ENCODE measurements around the gene AK5. TPM values are rescaled to one million over a fixed set of nuclear protein-coding genes. Genes with fewer than 3 reads are reported as not detected.
"Not testable (repeated sequence)": the region's sequence is repeated elsewhere in the genome, so short reads cannot be mapped to it uniquely, and the experiment has no call there.

The AK5 gene
- total and polyA plus RNA-seq, 7 donors = 0.14 to 0.49 (median 0.30) TPM; not detected in 2

GRCh38 chr1:77509898-77510297 lies 228.1 kb downstream of the AK5 start:
- ATAC-seq = no peak

GRCh38 chr1:77511440-77511840 lies 229.6 kb downstream of the AK5 start:
- WGBS, 3 donors = 23 to 34% (median 29%) methylated on average over 2 of the region's 2 CpGs

More at GRCh38 chr1:77509898-77510297, 228.1 kb downstream of the AK5 start:
- H3K4me1 ChIP-seq = no peaks in the 10 kb centered on the region
- TF ChIP-seq CTCF (IDR thresholded peaks at IDR 0.05) = no peak
- H3K9me3 ChIP-seq = no peaks in the 10 kb centered on the region
- peaks cover 0 to 4% (median 0%) of the 10 kb centered on the region in 3 donors for H3K27me3 ChIP-seq (ENCODE audit: insufficient read depth in 3 of 3, low read length in 2 of 3)
- H3K36me3 ChIP-seq (ENCODE audit: insufficient read depth in 1 of 2, low read depth in 1 of 2) = no peaks in the 10 kb centered on the region
- no peak for DNase-seq
- no peak overlapping the region for H3K27ac ChIP-seq
- WGBS, 3 donors = 46 to 75% (median 46%) methylated on average over 2 of the region's 2 CpGs
- intact Hi-C loops (cut with DNase I) = no loop called here
- H3K4me3 ChIP-seq = no peak overlapping the region

GRCh38 chr1:77512650-77513049 lies 230.8 kb downstream of the AK5 start:
- H3K4me1 ChIP-seq; ATAC-seq; intact Hi-C loops (cut with DNase I); H3K36me3 ChIP-seq (ENCODE audit: insufficient read depth in 1 of 2, low read depth in 1 of 2); H3K27ac ChIP-seq; H3K9me3 ChIP-seq; H3K4me3 ChIP-seq; DNase-seq: not testable (repeated sequence)
- H3K27me3 ChIP-seq (ENCODE audit: insufficient read depth in 3 of 3, low read length in 2 of 3) = peaks cover 0 to 14% (median 0%) of the 10 kb centered on the region in 3 donors
- 81 to 90% (median 82%) methylated on average over 1 of the region's 3 CpGs for WGBS, 3 donors

More at GRCh38 chr1:77511440-77511840, 229.6 kb downstream of the AK5 start:
- ATAC-seq = no peak
- Histone ChIP-seq H3K4me3 (no peak overlapping the region), H3K36me3 (ENCODE audit: insufficient read depth in 1 of 2, low read depth in 1 of 2) (no peaks in the 10 kb centered on the region), H3K4me1 (no peaks in the 10 kb centered on the region), H3K27me3 (ENCODE audit: insufficient read depth in 3 of 3, low read length in 2 of 3) (peaks cover 0 to 14% (median 0%) of the 10 kb centered on the region in 3 donors), H3K27ac (no peak overlapping the region), H3K9me3 (no peaks in the 10 kb centered on the region)
- intact Hi-C loops (cut with DNase I) = no loop called here
- TF ChIP-seq CTCF (IDR thresholded peaks at IDR 0.05) = no peak
- no peak for DNase-seq

- no peak for TF ChIP-seq CTCF (IDR thresholded peaks at IDR 0.05)
- intact Hi-C loops (cut with DNase I) = no loop called here
- ATAC-seq (peak in 1 of 4 donors; percentile 32), DNase-seq (no peak)
- 23 to 41% (median 30%) methylated on average over 17 of the region's 17 CpGs for WGBS, 3 donors
- Histone ChIP-seq H3K36me3 (ENCODE audit: insufficient read depth in 1 of 2, low read depth in 1 of 2) (no peaks in the 10 kb centered on the region), H3K9me3 (no peaks in the 10 kb centered on the region), H3K4me3 (no peak overlapping the region), H3K27me3 (ENCODE audit: insufficient read depth in 3 of 3, low read length in 2 of 3) (peaks cover 0 to 14% (median 0%) of the 10 kb centered on the region in 3 donors), H3K4me1 (no peaks in the 10 kb centered on the region), H3K27ac (no peak overlapping the region)
Observed at GRCh38 chr1:77513839-77514763, 232.3 kb downstream of the AK5 start.

GRCh38 chr1:77514921-77515776 lies 233.3 kb downstream of the AK5 start:
- no peak for TF ChIP-seq CTCF (IDR thresholded peaks at IDR 0.05)
- no peak for DNase-seq
- no peaks in the 10 kb centered on the region for H3K36me3 ChIP-seq (ENCODE audit: insufficient read depth in 1 of 2, low read depth in 1 of 2)
- H3K9me3 ChIP-seq = no peaks in the 10 kb centered on the region
- 12 to 19% (median 14%) methylated on average over 10 of the region's 10 CpGs for WGBS, 3 donors
- no peaks in the 10 kb centered on the region for H3K4me1 ChIP-seq
- no peak overlapping the region for H3K27ac ChIP-seq
- intact Hi-C loops (cut with DNase I) = no loop called here
- no peak for ATAC-seq
- H3K27me3 ChIP-seq (ENCODE audit: insufficient read depth in 3 of 3, low read length in 2 of 3) = peaks cover 0 to 14% (median 0%) of the 10 kb centered on the region in 3 donors
- no peak overlapping the region for H3K4me3 ChIP-seq
